ENCODE data around the gene SRRM5.

The SRRM5 gene

GRCh38 chr19:43570174-43570791 lies 41.6 kb upstream of the SRRM5 start:
- no peak for TF ChIP-seq CTCF (IDR thresholded peaks at IDR 0.05; ENCODE audit: low read depth, low read length)
- H3K4me3 ChIP-seq (ENCODE audit: low read depth, low read length) = no peak overlapping the region

GRCh38 chr19:43572171-43572588 lies 39.7 kb upstream of the SRRM5 start:
- no peak for TF ChIP-seq CTCF (IDR thresholded peaks at IDR 0.05; ENCODE audit: low read depth, low read length)
- H3K4me3 ChIP-seq (ENCODE audit: low read depth, low read length) = no peak overlapping the region

GRCh38 chr19:43574424-43575155 lies 37.3 kb upstream of the SRRM5 start:
- TF ChIP-seq CTCF (IDR thresholded peaks at IDR 0.05; ENCODE audit: low read depth, low read length) = no peak

GRCh38 chr19:43575156-43575950 lies 36.5 kb upstream of the SRRM5 start, which contains the start of the genes PINLYP and XRCC1:
Gene PINLYP, plus strand, starts transcription at chr19:43575801. Its CDS starts 1,391 bp downstream, at chr19:43577192.
Gene XRCC1, minus strand, starts transcription at chr19:43575527. Its CDS starts 69 bp downstream, at chr19:43575458.
- no peak for TF ChIP-seq CTCF (IDR thresholded peaks at IDR 0.05; ENCODE audit: low read depth, low read length)
- peak within 1 kb of the TSS; percentile 95 for H3K4me3 ChIP-seq (ENCODE audit: low read depth, low read length)

More at GRCh38 chr19:43574424-43575155, 37.3 kb upstream of the SRRM5 start:
- peak overlapping the region; percentile 95 for H3K4me3 ChIP-seq (ENCODE audit: low read depth, low read length)

- H3K4me3 ChIP-seq (ENCODE audit: low read depth, low read length) = peak overlapping the region; percentile 95
- TF ChIP-seq CTCF (IDR thresholded peaks at IDR 0.05; ENCODE audit: low read depth, low read length) = no peak
These were observed 35.7 kb upstream of the SRRM5 start for GRCh38 chr19:43575955-43576878.

- TF ChIP-seq CTCF (IDR thresholded peaks at IDR 0.05; ENCODE audit: low read depth, low read length) = no peak
- H3K4me3 ChIP-seq (ENCODE audit: low read depth, low read length) = no peak overlapping the region
These were observed 33.1 kb upstream of the SRRM5 start for GRCh38 chr19:43578787-43579186.
